ENCODE data around the gene CALD1. TPM values are rescaled to one million over a fixed set of nuclear protein-coding genes. Genes with fewer than 3 reads are reported as not detected.

CALD1 gene
- total RNA-seq, 2 experiments from 2014 or later, result 0.42 to 0.62 TPM

- H3K9me3 Mint-ChIP-seq, result no peaks in the 10 kb centered on the region
- DNase-seq, result peak; percentile 53
- peaks cover 16% of the 10 kb centered on the region for H3K4me1 Mint-ChIP-seq (ENCODE audit: low read depth)
- CTCF ChIA-PET, result interaction anchor here (0.7 to 1.8 kb wide), 3 partner anchors 222 to 313 kb away, joined by 3 to 6 read pairs (median 4); partner anchors contain the start of gene CYREN
- no peaks in the 10 kb centered on the region for H3K27me3 Mint-ChIP-seq (ENCODE audit: low read depth)
- H3K27ac Mint-ChIP-seq, result no peak overlapping the region
- H3K36me3 Mint-ChIP-seq (ENCODE audit: low read depth), result no peaks in the 10 kb centered on the region
- no peak overlapping the region for H3K4me3 Mint-ChIP-seq
- intact Hi-C loops (cut with micrococcal nuclease), result loop anchor here (2.0 kb wide), 2 partner anchors 25 to 225 kb away; partner anchors contain the start of gene CYREN
Observed at GRCh38 chr7:134946260-134946659, 166.8 kb downstream of the CALD1 start.

GRCh38 chr7:134947329-134947728 is 167.9 kb downstream of the CALD1 start:
- no peak for DNase-seq
- no peak overlapping the region for H3K4me3 Mint-ChIP-seq
- H3K36me3 Mint-ChIP-seq (ENCODE audit: low read depth), result no peaks in the 10 kb centered on the region
- no peaks in the 10 kb centered on the region for H3K9me3 Mint-ChIP-seq
- H3K27me3 Mint-ChIP-seq (ENCODE audit: low read depth), result no peaks in the 10 kb centered on the region
- intact Hi-C loops (cut with micrococcal nuclease), result loop anchor here (2.0 kb wide), 2 partner anchors 27 to 223 kb away; partner anchors contain the start of gene CYREN
- CTCF ChIA-PET, result interaction anchor here (0.6 kb wide), 1 partner anchor 13 kb away, joined by 4 read pairs; no protein-coding TSS in a partner anchor
- peaks cover 16% of the 10 kb centered on the region for H3K4me1 Mint-ChIP-seq (ENCODE audit: low read depth)
- H3K27ac Mint-ChIP-seq, result no peak overlapping the region

GRCh38 chr7:134947831-134948230 is 168.4 kb downstream of the CALD1 start:
- DNase-seq, result no peak
- intact Hi-C loops (cut with micrococcal nuclease), result loop anchor here (2.0 kb wide), 2 partner anchors 27 to 223 kb away; partner anchors contain the start of gene CYREN
- H3K27me3 Mint-ChIP-seq (ENCODE audit: low read depth), result no peaks in the 10 kb centered on the region
- peaks cover 16% of the 10 kb centered on the region for H3K4me1 Mint-ChIP-seq (ENCODE audit: low read depth)
- H3K9me3 Mint-ChIP-seq, result no peaks in the 10 kb centered on the region
- CTCF ChIA-PET, result no interaction called here
- no peaks in the 10 kb centered on the region for H3K36me3 Mint-ChIP-seq (ENCODE audit: low read depth)
- H3K27ac Mint-ChIP-seq, result no peak overlapping the region
- no peak overlapping the region for H3K4me3 Mint-ChIP-seq

GRCh38 chr7:134948246-134948645 is 168.8 kb downstream of the CALD1 start:
- H3K27me3 Mint-ChIP-seq (ENCODE audit: low read depth), result no peaks in the 10 kb centered on the region
- no peak for DNase-seq
- H3K36me3 Mint-ChIP-seq (ENCODE audit: low read depth), result no peaks in the 10 kb centered on the region
- intact Hi-C loops (cut with micrococcal nuclease), result no loop called here
- no peaks in the 10 kb centered on the region for H3K9me3 Mint-ChIP-seq
- no peak overlapping the region for H3K4me3 Mint-ChIP-seq
- no peak overlapping the region for H3K27ac Mint-ChIP-seq
- CTCF ChIA-PET, result no interaction called here
- peaks cover 16% of the 10 kb centered on the region for H3K4me1 Mint-ChIP-seq (ENCODE audit: low read depth)

GRCh38 chr7:134948736-134949135 is 169.3 kb downstream of the CALD1 start:
- H3K36me3 Mint-ChIP-seq (ENCODE audit: low read depth), result no peaks in the 10 kb centered on the region
- intact Hi-C loops (cut with micrococcal nuclease), result no loop called here
- DNase-seq, result no peak
- CTCF ChIA-PET, result no interaction called here
- no peaks in the 10 kb centered on the region for H3K27me3 Mint-ChIP-seq (ENCODE audit: low read depth)
- H3K4me1 Mint-ChIP-seq (ENCODE audit: low read depth), result peaks cover 16% of the 10 kb centered on the region
- no peak overlapping the region for H3K4me3 Mint-ChIP-seq
- no peaks in the 10 kb centered on the region for H3K9me3 Mint-ChIP-seq
- H3K27ac Mint-ChIP-seq, result no peak overlapping the region

DNA sequence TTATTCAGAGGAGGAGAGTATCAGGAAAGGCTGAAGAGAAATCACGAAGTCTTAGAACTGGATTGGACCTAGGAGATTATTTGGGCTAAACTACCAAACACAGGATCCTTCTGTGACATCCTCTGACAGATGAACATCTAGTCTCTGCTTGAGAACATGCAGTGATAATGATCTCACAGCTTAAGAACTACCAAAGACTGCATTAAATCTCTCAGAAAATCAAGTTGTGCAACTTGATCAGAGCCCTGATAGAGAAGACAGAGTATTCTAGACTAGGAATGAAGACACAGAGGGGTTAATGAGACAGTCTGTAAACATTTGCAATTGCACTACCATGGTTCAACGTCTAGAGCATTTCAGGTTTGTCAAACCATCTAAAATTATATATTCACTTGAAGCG is 169.7 kb downstream of the CALD1 start:
- H3K27ac Mint-ChIP-seq, result no peak overlapping the region
- H3K4me3 Mint-ChIP-seq, result no peak overlapping the region
- no peaks in the 10 kb centered on the region for H3K36me3 Mint-ChIP-seq (ENCODE audit: low read depth)
- no peaks in the 10 kb centered on the region for H3K27me3 Mint-ChIP-seq (ENCODE audit: low read depth)
- H3K9me3 Mint-ChIP-seq, result no peaks in the 10 kb centered on the region
- CTCF ChIA-PET, result no interaction called here
- DNase-seq, result no peak
- peaks cover 16% of the 10 kb centered on the region for H3K4me1 Mint-ChIP-seq (ENCODE audit: low read depth)
- intact Hi-C loops (cut with micrococcal nuclease), result no loop called here

DNA sequence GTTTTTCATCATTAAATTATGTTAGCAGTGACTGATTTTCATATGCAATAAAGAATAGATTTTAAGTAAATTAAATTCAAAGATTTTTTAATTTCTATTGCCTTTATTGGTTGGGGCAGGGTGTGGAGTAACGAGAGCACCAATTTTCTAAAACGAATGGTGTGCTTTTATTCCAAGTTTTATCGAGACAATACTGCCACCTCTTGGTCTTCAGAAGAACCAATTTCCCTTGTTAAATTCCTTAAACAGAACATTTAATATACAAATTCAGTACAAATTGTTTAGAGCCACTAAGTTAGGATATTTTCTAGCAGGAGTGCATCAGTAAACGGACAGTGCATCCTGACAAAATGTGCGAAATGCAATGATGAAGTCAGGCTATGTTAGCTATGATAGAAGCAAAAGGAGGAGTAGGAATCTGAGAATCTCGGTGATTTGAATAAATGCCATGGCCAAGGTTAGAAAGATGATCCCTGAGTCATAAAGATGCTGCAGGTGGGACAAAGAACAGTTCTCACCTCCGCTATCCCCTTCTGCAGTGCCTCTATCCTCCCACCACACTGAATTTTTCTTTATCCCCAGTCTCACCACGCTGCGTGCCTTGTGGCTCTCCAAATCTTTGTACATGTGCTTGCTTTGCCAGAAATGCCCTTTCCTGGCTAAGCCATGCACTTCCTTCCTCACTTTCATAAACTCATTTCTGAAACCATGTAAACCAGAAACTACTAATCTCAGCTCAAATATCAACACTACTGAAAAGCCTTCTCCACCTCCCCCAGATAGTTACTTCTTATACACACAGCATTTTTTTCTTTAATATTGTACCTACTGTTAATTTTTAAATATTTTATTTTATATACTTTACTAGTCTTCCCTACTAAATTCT is 175.0 kb downstream of the CALD1 start:
- Mint-ChIP-seq H3K27me3 (ENCODE audit: low read depth) (no peaks in the 10 kb centered on the region), H3K4me3 (no peak overlapping the region), H3K4me1 (ENCODE audit: low read depth) (no peaks in the 10 kb centered on the region), H3K36me3 (ENCODE audit: low read depth) (no peaks in the 10 kb centered on the region), H3K9me3 (no peaks in the 10 kb centered on the region), H3K27ac (no peak overlapping the region)
- CTCF ChIA-PET, result interaction anchor here (0.8 to 2.4 kb wide), 20 partner anchors 9 to 347 kb away, joined by 3 to 8 read pairs (median 4); no protein-coding TSS in a partner anchor
- DNase-seq, result no peak
- intact Hi-C loops (cut with micrococcal nuclease), result loop anchor here (1.0 to 5.0 kb wide), 7 partner anchors 204 to 522 kb away; partner anchors contain the start of gene CYREN

GRCh38 chr7:134957005-134957404 is 177.6 kb downstream of the CALD1 start:
- Mint-ChIP-seq H3K27me3 (ENCODE audit: low read depth) (no peaks in the 10 kb centered on the region), H3K4me3 (no peak overlapping the region), H3K27ac (no peak overlapping the region), H3K9me3 (no peaks in the 10 kb centered on the region), H3K4me1 (ENCODE audit: low read depth) (no peaks in the 10 kb centered on the region), H3K36me3 (ENCODE audit: low read depth) (no peaks in the 10 kb centered on the region)
- no peak for DNase-seq
- CTCF ChIA-PET, result interaction anchor here (0.6 to 1.1 kb wide), 4 partner anchors 13 to 232 kb away, joined by 3 to 8 read pairs (median 4); no protein-coding TSS in a partner anchor
- intact Hi-C loops (cut with micrococcal nuclease), result no loop called here

GRCh38 chr7:134959810-134960209 is 180.4 kb downstream of the CALD1 start:
- Mint-ChIP-seq H3K9me3 (no peaks in the 10 kb centered on the region), H3K36me3 (ENCODE audit: low read depth) (no peaks in the 10 kb centered on the region), H3K27me3 (ENCODE audit: low read depth) (peaks cover 3% of the 10 kb centered on the region), H3K4me3 (no peak overlapping the region), H3K27ac (no peak overlapping the region), H3K4me1 (ENCODE audit: low read depth) (no peaks in the 10 kb centered on the region)
- CTCF ChIA-PET, result interaction anchor here (0.6 to 1.1 kb wide), 2 partner anchors 160 to 211 kb away, joined by 3 to 6 read pairs; no protein-coding TSS in a partner anchor
- intact Hi-C loops (cut with micrococcal nuclease), result no loop called here
- no peak for DNase-seq

DNA sequence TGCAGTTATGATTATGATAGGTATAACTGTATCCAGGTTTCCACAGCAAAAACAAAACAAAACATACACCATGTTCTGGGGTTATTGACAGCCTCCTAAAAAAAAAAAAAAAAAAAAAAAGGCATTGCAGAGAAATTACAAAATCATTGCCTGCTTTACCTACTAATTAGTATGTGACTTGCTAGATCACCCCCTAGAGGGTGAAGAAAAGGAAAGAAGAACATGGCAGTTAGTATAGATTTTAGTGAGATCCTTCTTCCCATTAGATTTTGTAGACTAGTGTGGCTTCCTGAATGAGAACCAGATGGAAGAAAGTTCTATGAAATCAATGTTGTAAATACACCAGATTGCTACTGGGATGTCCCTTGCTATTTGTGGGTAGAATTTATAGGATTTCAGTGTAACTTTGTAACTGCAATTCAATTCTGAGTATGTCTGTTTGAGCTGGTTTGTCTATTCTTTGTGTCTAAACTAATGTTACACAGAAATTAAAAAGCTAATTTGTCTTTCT is 182.9 kb downstream of the CALD1 start:
- H3K36me3 Mint-ChIP-seq (ENCODE audit: low read depth), result no peaks in the 10 kb centered on the region
- peaks cover 2% of the 10 kb centered on the region for H3K4me1 Mint-ChIP-seq (ENCODE audit: low read depth)
- H3K27ac Mint-ChIP-seq, result no peak overlapping the region
- CTCF ChIA-PET, result no interaction called here
- no peaks in the 10 kb centered on the region for H3K9me3 Mint-ChIP-seq
- peaks cover 3% of the 10 kb centered on the region for H3K27me3 Mint-ChIP-seq (ENCODE audit: low read depth)
- H3K4me3 Mint-ChIP-seq, result no peak overlapping the region
- DNase-seq, result no peak
- intact Hi-C loops (cut with micrococcal nuclease), result no loop called here

DNA sequence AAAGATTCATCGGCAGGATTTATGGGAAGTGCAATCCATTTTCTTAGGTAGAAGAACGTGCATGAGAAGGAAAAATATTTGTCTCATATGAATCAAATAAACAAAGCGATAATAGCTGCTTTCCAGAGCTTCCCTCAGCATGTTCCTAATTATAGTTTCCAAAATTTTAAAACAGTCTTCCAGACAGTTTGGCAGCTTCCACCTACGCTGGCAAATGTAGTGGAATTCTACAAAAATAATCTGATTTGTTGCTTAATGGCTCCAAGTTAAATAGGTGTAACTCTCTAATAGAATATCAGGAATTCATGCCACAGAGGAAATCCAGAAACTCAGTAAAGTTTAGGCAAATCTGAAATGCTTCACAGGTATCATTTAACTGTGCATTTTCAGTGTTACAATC is 183.6 kb downstream of the CALD1 start:
- no peaks in the 10 kb centered on the region for H3K36me3 Mint-ChIP-seq (ENCODE audit: low read depth)
- CTCF ChIA-PET, result no interaction called here
- peaks cover 3% of the 10 kb centered on the region for H3K27me3 Mint-ChIP-seq (ENCODE audit: low read depth)
- intact Hi-C loops (cut with micrococcal nuclease), result no loop called here
- no peaks in the 10 kb centered on the region for H3K9me3 Mint-ChIP-seq
- DNase-seq, result no peak
- H3K4me1 Mint-ChIP-seq (ENCODE audit: low read depth), result peaks cover 6% of the 10 kb centered on the region
- no peak overlapping the region for H3K27ac Mint-ChIP-seq
- no peak overlapping the region for H3K4me3 Mint-ChIP-seq

GRCh38 chr7:134966691-134967090 is 187.3 kb downstream of the CALD1 start:
- intact Hi-C loops (cut with micrococcal nuclease), result no loop called here
- Mint-ChIP-seq H3K9me3 (no peaks in the 10 kb centered on the region), H3K27me3 (ENCODE audit: low read depth) (peaks cover 3% of the 10 kb centered on the region), H3K4me3 (no peak overlapping the region), H3K4me1 (ENCODE audit: low read depth) (peaks cover 8% of the 10 kb centered on the region), H3K27ac (no peak overlapping the region), H3K36me3 (ENCODE audit: low read depth) (no peaks in the 10 kb centered on the region)
- DNase-seq, result no peak
- CTCF ChIA-PET, result interaction anchor here (0.8 to 1.4 kb wide), 2 partner anchors 13 to 88 kb away, joined by 3 read pairs; no protein-coding TSS in a partner anchor

Measured in activated naive CD4-positive, alpha-beta T cell treated with anti-CD3 and anti-CD28 coated beads for 36 hours (primary cell).